HUES6 (cell line): ENCODE results near the gene LINGO4.

ENCODE experiments used
- H3K27ac ChIP-seq: 2 replicates; pipeline ENCODE4 v1.7.0; 2013; ENCODE audit warnings: low read depth, mild to moderate bottlenecking, low read length, inconsistent platforms
- H3K27me3 ChIP-seq: 2 replicates; pipeline ENCODE4 v1.6.1; 2013; ENCODE audit warnings: low read length; ENCODE audit not compliant: control insufficient read depth, insufficient read depth
- H3K36me3 ChIP-seq: 2 replicates; pipeline ENCODE4 v1.6.1; 2013; ENCODE audit warnings: low read length; ENCODE audit not compliant: control insufficient read depth, insufficient read depth
- H3K4me1 ChIP-seq: 2 replicates; pipeline ENCODE4 v1.6.1; 2013; ENCODE audit warnings: low read length; ENCODE audit not compliant: control insufficient read depth, insufficient read depth
- H3K4me3 ChIP-seq: 2 replicates; pipeline ENCODE4 v1.5.1; 2013; ENCODE audit warnings: low read depth, low read length
- H3K9ac ChIP-seq: one replicate; pipeline ENCODE4 v1.6.1; 2013; ENCODE audit warnings: mild to moderate bottlenecking, low read length
- H3K9me3 ChIP-seq: 2 replicates; pipeline ENCODE4 v1.6.1; 2013; ENCODE audit warnings: low read depth, low read length; ENCODE audit not compliant: control insufficient read depth, insufficient read depth

The LINGO4 gene, protein sequence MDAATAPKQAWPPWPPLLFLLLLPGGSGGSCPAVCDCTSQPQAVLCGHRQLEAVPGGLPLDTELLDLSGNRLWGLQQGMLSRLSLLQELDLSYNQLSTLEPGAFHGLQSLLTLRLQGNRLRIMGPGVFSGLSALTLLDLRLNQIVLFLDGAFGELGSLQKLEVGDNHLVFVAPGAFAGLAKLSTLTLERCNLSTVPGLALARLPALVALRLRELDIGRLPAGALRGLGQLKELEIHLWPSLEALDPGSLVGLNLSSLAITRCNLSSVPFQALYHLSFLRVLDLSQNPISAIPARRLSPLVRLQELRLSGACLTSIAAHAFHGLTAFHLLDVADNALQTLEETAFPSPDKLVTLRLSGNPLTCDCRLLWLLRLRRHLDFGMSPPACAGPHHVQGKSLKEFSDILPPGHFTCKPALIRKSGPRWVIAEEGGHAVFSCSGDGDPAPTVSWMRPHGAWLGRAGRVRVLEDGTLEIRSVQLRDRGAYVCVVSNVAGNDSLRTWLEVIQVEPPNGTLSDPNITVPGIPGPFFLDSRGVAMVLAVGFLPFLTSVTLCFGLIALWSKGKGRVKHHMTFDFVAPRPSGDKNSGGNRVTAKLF

GRCh38 chr1:151805066-151805820 is at the start of gene LINGO4:
TSS of gene LINGO4 (minus strand) at chr1:151805419. CDS start at chr1:151802704, 2,715 bp downstream.
- Histone ChIP-seq H3K9ac (no peak within 1 kb of the TSS), H3K36me3 (no peaks in the 10 kb centered on the region), H3K27me3 (peaks cover 9% of the 10 kb centered on the region; the same call in 1 of the 2 replicates), H3K27ac (no peak within 1 kb of the TSS), H3K4me1 (peaks cover 11% of the 10 kb centered on the region), H3K4me3 (no peak within 1 kb of the TSS), H3K9me3 (no peaks in the 10 kb centered on the region)

DNA sequence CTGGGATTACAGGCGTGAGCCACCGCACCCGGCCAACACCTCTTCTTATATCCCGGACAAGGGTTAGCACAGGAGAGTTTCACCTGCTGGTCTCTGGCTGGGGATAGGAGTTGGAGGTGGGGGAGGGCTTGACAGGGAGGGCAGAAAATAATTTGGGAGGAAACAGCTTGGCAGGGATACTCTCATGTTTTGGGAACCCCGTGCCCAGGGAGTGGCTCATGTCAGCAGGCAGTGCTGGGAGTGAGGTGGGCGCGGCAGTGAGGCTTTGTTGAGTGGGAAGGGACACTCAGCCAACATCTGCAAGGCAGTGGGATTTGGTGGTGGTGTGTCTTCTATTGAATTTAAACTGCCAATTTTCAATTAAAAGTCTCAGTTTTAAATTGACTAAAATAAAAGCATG is 49.4 kb upstream of the LINGO4 start:
- no peak overlapping the region for H3K4me3 ChIP-seq
- H3K4me1 ChIP-seq: no peaks in the 10 kb centered on the region
- H3K27me3 ChIP-seq: peaks cover 44% of the 10 kb centered on the region
- H3K9me3 ChIP-seq: no peaks in the 10 kb centered on the region
- H3K27ac ChIP-seq: no peak overlapping the region
- no peaks in the 10 kb centered on the region for H3K36me3 ChIP-seq
- no peak overlapping the region for H3K9ac ChIP-seq

DNA sequence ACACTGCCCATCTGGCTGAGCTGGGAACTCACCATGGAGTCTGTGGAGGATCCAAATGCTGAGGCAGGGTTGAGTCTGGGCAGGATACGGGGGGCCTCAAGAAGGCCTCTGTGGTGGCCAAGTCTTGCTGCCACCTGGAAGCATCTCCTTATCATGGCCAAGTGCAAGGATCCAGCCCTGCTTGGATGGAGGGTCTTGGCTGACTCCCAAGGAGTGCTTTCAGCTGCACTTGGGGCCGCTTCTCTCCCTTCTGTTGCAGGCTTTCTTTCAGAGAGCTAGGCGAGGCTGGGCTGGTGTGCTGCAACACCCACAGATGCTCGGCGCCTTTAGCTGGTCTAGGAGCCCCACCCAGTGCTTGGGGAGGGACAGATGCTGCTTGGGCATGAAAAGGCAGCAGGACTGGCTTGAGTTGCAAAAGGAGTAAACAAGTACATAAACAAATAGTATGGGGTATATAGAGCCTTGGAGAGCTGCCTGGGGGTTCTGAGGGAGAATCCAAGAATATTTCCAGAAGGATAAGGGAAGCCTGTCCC is 48.3 kb upstream of the LINGO4 start, which contains the start of gene THEM5:
Gene THEM5 (minus strand): TSS at position 302 of the 533 bp plus-strand sequence. CDS start 147 bp downstream, at position 155.
- Histone ChIP-seq H3K9me3 (no peaks in the 10 kb centered on the region), H3K4me3 (no peak within 1 kb of the TSS), H3K27me3 (peaks cover 32% of the 10 kb centered on the region), H3K9ac (no peak within 1 kb of the TSS), H3K4me1 (peaks cover under 1% of the 10 kb centered on the region; the same call in 1 of the 2 replicates), H3K27ac (no peak within 1 kb of the TSS), H3K36me3 (no peaks in the 10 kb centered on the region)

DNA sequence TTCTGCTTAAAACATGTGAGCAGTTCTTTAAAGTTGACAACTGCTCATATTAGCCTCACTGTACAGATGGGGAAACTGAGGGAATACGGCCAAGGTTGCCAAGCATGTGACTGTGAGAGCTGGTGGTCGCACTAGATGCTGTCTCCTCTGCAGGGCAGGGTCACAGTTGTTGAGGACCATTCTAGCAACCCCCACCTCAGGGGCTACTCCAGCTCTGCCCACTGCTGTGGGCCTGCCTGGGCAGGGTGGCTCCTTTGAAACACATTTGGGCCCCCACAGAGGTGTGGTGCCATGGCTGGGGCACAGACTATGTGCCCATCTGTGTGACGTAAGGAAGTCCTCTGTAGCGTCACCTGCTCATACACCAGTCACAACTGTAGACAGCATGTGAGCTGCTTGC is 47.5 kb upstream of the LINGO4 start:
- Histone ChIP-seq H3K27me3 (peaks cover 25% of the 10 kb centered on the region), H3K4me3 (no peak overlapping the region), H3K36me3 (no peaks in the 10 kb centered on the region), H3K27ac (no peak overlapping the region), H3K9ac (no peak overlapping the region), H3K9me3 (no peaks in the 10 kb centered on the region), H3K4me1 (peaks cover 5% of the 10 kb centered on the region; the same call in 1 of the 2 replicates)

GRCh38 chr1:151851886-151852285 is 46.7 kb upstream of the LINGO4 start:
- Histone ChIP-seq H3K27ac (no peak overlapping the region), H3K4me3 (no peak overlapping the region), H3K4me1 (peaks cover 7% of the 10 kb centered on the region; the same call in 1 of the 2 replicates), H3K9me3 (no peaks in the 10 kb centered on the region), H3K36me3 (no peaks in the 10 kb centered on the region), H3K27me3 (peaks cover 17% of the 10 kb centered on the region; the same call in 1 of the 2 replicates), H3K9ac (no peak overlapping the region)

- no peaks in the 10 kb centered on the region for H3K36me3 ChIP-seq
- H3K4me1 ChIP-seq: peaks cover 18% of the 10 kb centered on the region
- no peak overlapping the region for H3K4me3 ChIP-seq
- H3K9ac ChIP-seq: no peak overlapping the region
- no peak overlapping the region for H3K27ac ChIP-seq
- no peaks in the 10 kb centered on the region for H3K9me3 ChIP-seq
- peaks cover 17% of the 10 kb centered on the region; the same call in 1 of the 2 replicates for H3K27me3 ChIP-seq
Measured at GRCh38 chr1:151849871-151850270, 44.7 kb upstream of the LINGO4 start.

DNA sequence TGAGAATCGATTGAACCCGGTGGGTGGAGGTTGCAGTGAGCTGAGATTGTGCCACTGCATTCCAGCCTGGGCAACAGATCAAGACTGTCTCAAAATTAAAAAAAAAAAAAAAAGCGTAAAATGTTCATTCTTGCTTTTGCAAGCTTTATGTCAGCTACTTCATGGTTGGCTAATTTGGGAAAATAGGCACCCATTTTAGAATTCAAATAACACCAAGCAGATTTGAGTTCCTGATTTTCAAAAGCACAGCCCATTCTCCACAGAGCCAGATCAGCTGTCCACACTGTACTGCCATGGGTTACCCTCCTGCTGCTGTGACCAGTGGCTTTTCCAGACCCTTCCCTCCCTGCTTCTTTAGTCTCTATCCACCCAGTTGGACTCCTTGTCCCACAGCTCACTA is 43.9 kb upstream of the LINGO4 start:
- Histone ChIP-seq H3K9ac (no peak overlapping the region), H3K27me3 (peaks cover 17% of the 10 kb centered on the region; the same call in 1 of the 2 replicates), H3K4me1 (peaks cover 18% of the 10 kb centered on the region), H3K9me3 (no peaks in the 10 kb centered on the region), H3K27ac (no peak overlapping the region), H3K36me3 (no peaks in the 10 kb centered on the region), H3K4me3 (no peak overlapping the region)

- H3K4me3 ChIP-seq: no peak overlapping the region
- no peaks in the 10 kb centered on the region for H3K36me3 ChIP-seq
- no peaks in the 10 kb centered on the region for H3K9me3 ChIP-seq
- H3K27me3 ChIP-seq: peaks cover 17% of the 10 kb centered on the region; the same call in 1 of the 2 replicates
- no peak overlapping the region for H3K9ac ChIP-seq
- H3K4me1 ChIP-seq: peaks cover 18% of the 10 kb centered on the region
- H3K27ac ChIP-seq: no peak overlapping the region
Measured at GRCh38 chr1:151847867-151848596, 42.8 kb upstream of the LINGO4 start.

DNA sequence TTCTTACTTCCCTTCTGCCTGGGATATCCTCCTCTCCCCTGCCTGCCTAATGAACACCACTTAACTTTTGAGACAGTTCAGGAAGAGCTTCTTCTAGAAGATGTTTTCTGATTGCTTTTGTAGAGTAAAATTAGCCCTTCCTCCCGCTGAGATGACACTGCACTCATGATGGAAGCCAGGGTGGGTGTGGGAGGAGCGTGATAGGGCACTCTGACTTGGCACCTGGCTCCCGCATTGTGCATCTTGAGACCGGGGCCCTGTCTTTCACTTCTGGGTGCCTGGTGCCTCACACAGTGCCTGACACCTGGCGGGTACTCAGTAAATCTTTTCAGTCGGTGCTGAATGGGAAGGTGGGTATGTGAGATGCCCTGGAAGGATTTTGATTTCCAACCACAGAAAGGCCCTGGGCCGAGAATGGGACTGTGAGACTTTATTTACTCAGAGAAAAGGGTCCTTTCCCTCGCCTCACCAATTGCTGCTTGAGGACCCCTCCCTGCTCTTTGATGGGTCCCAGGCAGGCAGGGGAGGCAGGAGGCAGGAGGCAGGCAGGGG is 41.5 kb upstream of the LINGO4 start:
- Histone ChIP-seq H3K9me3 (no peaks in the 10 kb centered on the region), H3K27ac (no peak overlapping the region), H3K27me3 (peaks cover 8% of the 10 kb centered on the region; the same call in 1 of the 2 replicates), H3K4me3 (no peak overlapping the region), H3K36me3 (no peaks in the 10 kb centered on the region), H3K4me1 (peaks cover 18% of the 10 kb centered on the region), H3K9ac (peak overlapping the region; percentile 6)

GRCh38 chr1:151846062-151846568 is 40.9 kb upstream of the LINGO4 start:
- no peak overlapping the region for H3K27ac ChIP-seq
- H3K36me3 ChIP-seq: no peaks in the 10 kb centered on the region
- no peak overlapping the region for H3K4me3 ChIP-seq
- H3K9ac ChIP-seq: peak overlapping the region; percentile 6
- H3K9me3 ChIP-seq: no peaks in the 10 kb centered on the region
- peaks cover 18% of the 10 kb centered on the region for H3K4me1 ChIP-seq
- H3K27me3 ChIP-seq: peaks cover 6% of the 10 kb centered on the region; the same call in 1 of the 2 replicates
